ENCODE measurements around the gene ZNF668. TPM values are rescaled to one million over a fixed set of nuclear protein-coding genes. Genes with fewer than 3 reads are reported as not detected.

ZNF668 gene
- total and polyA plus RNA-seq, 2 of the 13 experiments (the other 11 are each of a cell fraction or from before 2014, with no cell fraction given): 3.8 to 9.8 TPM

GRCh38 chr16:31032736-31033708 lies 41.0 kb downstream of the ZNF668 start, which contains the start of gene STX4 (continued):
- TF ChIP-seq, protein P1, sequence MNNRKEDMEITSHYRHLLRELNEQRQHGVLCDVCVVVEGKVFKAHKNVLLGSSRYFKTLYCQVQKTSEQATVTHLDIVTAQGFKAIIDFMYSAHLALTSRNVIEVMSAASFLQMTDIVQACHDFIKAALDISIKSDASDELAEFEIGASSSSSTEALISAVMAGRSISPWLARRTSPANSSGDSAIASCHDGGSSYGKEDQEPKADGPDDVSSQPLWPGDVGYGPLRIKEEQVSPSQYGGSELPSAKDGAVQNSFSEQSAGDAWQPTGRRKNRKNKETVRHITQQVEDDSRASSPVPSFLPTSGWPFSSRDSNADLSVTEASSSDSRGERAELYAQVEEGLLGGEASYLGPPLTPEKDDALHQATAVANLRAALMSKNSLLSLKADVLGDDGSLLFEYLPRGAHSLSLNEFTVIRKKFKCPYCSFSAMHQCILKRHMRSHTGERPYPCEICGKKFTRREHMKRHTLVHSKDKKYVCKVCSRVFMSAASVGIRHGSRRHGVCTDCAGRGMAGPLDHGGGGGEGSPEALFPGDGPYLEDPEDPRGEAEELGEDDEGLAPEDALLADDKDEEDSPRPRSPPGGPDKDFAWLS (CRISPR knock-in tag; IDR thresholded peaks at IDR 0.05; ENCODE audit: borderline replicate concordance): peak; percentile 67; the same call in 1 of the 2 replicates
- TF ChIP-seq CCDC6 (CRISPR knock-in tag; IDR thresholded peaks at IDR 0.05): peak; percentile 51
- peak; percentile 97 for TF ChIP-seq SRF (IDR thresholded peaks at IDR 0.05; ENCODE audit: low read depth, low read length)
- peak; percentile 33; the same call in 1 of the 2 replicates for TF ChIP-seq SOX5 (CRISPR knock-in tag; IDR thresholded peaks at IDR 0.05; ENCODE audit: borderline replicate concordance)
- peak; percentile 70 for TF ChIP-seq ZNF768 (CRISPR knock-in tag; IDR thresholded peaks at IDR 0.05)
- TF ChIP-seq NR2F1 (CRISPR knock-in tag; IDR thresholded peaks at IDR 0.05): peak in 1 of 2 experiments; percentile 1; a peak in 1 of 4 replicates
- TF ChIP-seq SIN3B (IDR thresholded peaks at IDR 0.05; ENCODE audit: low read length): peak; percentile 61; the same call in 1 of the 2 replicates
- TF ChIP-seq, protein P2, sequence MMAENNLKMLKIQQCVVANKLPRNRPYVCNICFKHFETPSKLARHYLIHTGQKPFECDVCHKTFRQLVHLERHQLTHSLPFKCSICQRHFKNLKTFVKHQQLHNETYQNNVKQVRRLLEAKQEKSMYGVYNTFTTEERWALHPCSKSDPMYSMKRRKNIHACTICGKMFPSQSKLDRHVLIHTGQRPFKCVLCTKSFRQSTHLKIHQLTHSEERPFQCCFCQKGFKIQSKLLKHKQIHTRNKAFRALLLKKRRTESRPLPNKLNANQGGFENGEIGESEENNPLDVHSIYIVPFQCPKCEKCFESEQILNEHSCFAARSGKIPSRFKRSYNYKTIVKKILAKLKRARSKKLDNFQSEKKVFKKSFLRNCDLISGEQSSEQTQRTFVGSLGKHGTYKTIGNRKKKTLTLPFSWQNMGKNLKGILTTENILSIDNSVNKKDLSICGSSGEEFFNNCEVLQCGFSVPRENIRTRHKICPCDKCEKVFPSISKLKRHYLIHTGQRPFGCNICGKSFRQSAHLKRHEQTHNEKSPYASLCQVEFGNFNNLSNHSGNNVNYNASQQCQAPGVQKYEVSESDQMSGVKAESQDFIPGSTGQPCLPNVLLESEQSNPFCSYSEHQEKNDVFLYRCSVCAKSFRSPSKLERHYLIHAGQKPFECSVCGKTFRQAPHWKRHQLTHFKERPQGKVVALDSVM (CRISPR knock-in tag; IDR thresholded peaks at IDR 0.05): peak; percentile 33; the same call in 1 of the 2 replicates
- TF ChIP-seq, protein P3, sequence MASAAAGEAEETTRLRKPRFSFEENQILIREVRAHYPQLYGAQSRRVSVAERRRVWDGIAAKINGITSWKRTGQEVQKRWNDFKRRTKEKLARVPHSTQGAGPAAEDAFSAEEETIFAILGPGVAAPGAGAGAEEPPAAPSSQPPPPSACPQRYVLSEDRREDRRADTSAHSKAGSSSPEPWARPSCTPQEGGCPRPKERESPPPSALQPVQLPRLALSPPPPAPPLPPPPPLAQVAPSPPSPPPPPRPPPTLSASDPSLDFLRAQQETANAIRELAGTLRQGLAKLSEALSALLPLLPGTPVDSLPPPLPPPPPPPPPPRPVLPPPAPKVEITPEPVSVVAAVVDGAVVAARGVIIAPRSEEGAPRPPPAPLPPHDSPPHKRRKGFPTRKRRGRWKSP (CRISPR knock-in tag; IDR thresholded peaks at IDR 0.05): no peak
- no peak for TF ChIP-seq SMARCC2 (IDR thresholded peaks at IDR 0.05)
- no peak; the same call in 1 of the 2 replicates for TF ChIP-seq ZNF263 (CRISPR knock-in tag; IDR thresholded peaks at IDR 0.05)
- TF ChIP-seq ZNF33A (CRISPR knock-in tag; IDR thresholded peaks at IDR 0.05; ENCODE audit: borderline replicate concordance): no peak
- TF ChIP-seq KDM5B (CRISPR knock-in tag; IDR thresholded peaks at IDR 0.05; ENCODE audit: borderline replicate concordance): peak; percentile 77; the same call in 1 of the 2 replicates
- TF ChIP-seq CBX5 (CRISPR knock-in tag; IDR thresholded peaks at IDR 0.05; ENCODE audit: borderline replicate concordance): peak; percentile 89; the same call in 1 of the 2 replicates
- 0 out of 2 replicates have a peak, but pooled peaks have one; percentile 87 for TF ChIP-seq REL (CRISPR knock-in tag; conservative IDR thresholded peaks at IDR 0.05)
- TF ChIP-seq, protein P4, sequence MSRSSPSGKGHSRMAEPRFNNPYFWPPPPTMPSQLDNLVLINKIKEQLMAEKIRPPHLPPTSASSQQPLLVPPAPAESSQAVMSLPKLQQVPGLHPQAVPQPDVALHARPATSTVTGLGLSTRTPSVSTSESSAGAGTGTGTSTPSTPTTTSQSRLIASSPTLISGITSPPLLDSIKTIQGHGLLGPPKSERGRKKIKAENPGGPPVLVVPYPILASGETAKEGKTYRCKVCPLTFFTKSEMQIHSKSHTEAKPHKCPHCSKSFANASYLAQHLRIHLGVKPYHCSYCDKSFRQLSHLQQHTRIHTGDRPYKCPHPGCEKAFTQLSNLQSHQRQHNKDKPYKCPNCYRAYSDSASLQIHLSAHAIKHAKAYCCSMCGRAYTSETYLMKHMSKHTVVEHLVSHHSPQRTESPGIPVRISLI (CRISPR knock-in tag; IDR thresholded peaks at IDR 0.05; ENCODE audit: borderline replicate concordance): no peak; the same call in 1 of the 2 replicates
- peak; percentile 25; the same call in 1 of the 2 replicates for TF ChIP-seq ZKSCAN8 (CRISPR knock-in tag; IDR thresholded peaks at IDR 0.05; ENCODE audit: borderline replicate concordance)
- TF ChIP-seq ZNF224 (CRISPR knock-in tag; IDR thresholded peaks at IDR 0.05): no peak
- TF ChIP-seq TSC22D2 (CRISPR knock-in tag; IDR thresholded peaks at IDR 0.05; ENCODE audit: borderline replicate concordance): no peak; the same call in 1 of the 2 replicates
- TF ChIP-seq MZF1 (CRISPR knock-in tag; IDR thresholded peaks at IDR 0.05; ENCODE audit: borderline replicate concordance): no peak; the same call in 1 of the 2 replicates
- no peak for TF ChIP-seq ZNF746 (CRISPR knock-in tag; IDR thresholded peaks at IDR 0.05)
- TF ChIP-seq ZNF615 (CRISPR knock-in tag; IDR thresholded peaks at IDR 0.05; ENCODE audit: borderline replicate concordance): no peak

All from HepG2 (cell line).